Astrocyte of the hippocampus (primary cell): Measurements from ENCODE around the gene RAB11A.

Experiments used
- DNase-seq: peaks from one replicate; pipeline ENCODE4 v3.0.0; 2011; ENCODE audit warnings: low read depth, low spot score

The RAB11A gene

GRCh38 chr15:65885668-65886218 is 16.5 kb downstream of the RAB11A start:
- peak; percentile 7 for DNase-seq

DNA sequence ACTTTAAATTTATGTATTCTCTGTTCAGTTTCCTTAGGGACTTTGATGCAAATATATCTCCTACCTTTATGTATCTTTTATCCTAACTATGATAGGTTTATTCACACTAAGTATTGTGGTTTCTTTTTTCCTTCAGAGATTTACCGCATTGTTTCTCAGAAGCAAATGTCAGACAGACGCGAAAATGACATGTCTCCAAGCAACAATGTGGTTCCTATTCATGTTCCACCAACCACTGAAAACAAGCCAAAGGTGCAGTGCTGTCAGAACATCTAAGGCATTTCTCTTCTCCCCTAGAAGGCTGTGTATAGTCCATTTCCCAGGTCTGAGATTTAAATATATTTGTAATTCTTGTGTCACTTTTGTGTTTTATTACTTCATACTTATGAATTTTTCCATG is 18.3 kb downstream of the RAB11A start:
- no peak for DNase-seq

DNA sequence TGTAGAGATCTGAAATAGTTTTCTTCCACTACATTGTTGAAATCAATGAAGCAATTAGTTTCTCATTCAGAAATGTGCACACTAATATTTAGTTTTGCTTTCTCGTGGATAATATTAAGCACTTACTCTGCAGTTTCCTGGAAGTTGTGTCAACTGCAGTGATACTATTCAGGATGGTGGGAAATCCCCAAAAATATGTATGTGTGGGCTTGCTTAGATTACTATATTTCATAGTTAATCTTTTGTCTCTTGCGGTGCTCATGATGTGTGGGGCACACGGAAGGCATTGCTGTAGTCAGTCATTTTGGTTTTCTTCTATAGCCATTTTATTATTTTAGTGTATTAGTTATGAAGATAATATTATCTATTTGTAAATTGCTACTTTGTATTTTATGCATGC is 19.7 kb downstream of the RAB11A start:
- DNase-seq, result no peak

- no peak for DNase-seq
Observed at GRCh38 chr15:65893060-65893459, 23.8 kb downstream of the RAB11A start.

DNA sequence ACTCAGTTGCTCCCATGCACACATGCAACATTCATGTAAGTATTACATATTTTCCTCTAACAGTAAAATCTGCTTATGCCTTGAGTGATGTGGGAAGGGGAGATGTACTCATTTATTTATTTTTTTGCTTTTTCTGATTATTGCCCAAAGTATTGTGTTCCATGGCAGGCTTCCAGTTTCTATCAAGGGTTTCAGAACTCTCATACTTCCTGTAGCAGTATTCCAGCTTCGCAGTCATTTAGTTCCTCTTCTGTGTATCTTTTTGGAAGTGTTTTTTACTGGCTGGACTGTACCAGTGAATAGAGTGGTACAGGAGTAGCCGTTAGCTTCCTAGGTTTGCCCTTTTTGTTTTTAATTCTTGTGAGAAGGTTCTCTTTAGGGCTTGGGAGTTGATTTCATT is 26.9 kb downstream of the RAB11A start:
- no peak for DNase-seq

GRCh38 chr15:65900488-65900887 is 31.2 kb downstream of the RAB11A start:
- DNase-seq, result no peak

- no peak for DNase-seq
Observed at GRCh38 chr15:65901336-65901735, 32.0 kb downstream of the RAB11A start.

DNA sequence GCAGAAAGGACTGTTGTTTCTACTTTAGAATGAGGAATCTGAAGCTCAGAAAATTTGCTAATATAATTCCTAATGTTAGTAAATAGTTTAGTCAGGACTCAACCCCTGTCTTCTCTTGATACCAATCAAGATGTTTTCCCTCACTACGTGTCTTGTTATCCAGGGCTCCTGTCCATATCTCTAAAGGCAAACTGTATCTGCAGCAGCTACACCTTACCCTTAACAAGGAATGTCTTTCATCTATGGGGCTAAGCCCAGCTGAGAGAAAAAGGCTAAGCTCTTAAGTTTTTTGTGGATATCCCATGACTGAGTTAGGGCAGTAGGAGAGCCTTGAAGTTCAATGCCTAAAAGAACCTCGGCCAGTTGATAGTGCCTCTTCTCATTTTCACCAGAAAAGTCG is 32.5 kb downstream of the RAB11A start:
- DNase-seq, result no peak

- no peak for DNase-seq
Observed at GRCh38 chr15:65902373-65902772, 33.1 kb downstream of the RAB11A start.

DNA sequence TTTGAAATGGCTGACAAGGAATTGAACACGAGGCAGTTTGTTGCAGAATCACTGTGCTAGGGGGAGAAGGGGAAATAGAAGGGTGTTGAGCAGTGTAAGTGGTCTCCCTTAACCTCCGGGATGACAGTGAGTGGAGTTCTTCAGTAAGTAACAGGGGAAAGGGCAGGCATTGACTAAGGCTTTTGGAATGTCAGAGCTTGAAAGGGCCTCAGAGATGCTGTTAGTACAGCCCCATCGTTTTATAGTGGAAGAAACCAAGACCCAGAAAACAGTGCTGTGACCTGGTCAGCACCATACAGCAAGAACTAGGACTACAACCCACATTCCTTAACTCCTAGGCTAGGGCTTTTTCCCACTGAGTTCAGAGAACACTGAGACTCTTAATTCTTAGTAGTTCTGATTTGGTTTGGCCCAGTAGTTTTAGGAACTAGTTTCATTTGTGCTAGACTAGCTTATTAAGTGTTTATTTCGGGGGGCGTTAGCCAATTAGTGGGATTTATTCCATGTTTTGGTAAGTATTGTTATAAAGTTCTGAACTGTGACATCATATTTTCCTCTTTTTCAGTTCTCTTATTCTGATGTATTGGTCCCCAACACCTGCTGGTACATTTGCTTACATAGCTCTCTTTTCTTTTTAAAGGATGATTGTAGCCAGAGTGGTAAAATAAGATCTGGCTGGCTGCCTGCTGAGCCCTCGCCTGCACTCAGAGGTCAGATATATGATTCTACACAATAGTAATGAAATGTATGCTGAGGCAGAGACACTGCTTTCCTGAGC is 34.2 kb downstream of the RAB11A start:
- peak; percentile 50 for DNase-seq

- no peak for DNase-seq
Observed at GRCh38 chr15:65904301-65904700, 35.0 kb downstream of the RAB11A start.

DNA sequence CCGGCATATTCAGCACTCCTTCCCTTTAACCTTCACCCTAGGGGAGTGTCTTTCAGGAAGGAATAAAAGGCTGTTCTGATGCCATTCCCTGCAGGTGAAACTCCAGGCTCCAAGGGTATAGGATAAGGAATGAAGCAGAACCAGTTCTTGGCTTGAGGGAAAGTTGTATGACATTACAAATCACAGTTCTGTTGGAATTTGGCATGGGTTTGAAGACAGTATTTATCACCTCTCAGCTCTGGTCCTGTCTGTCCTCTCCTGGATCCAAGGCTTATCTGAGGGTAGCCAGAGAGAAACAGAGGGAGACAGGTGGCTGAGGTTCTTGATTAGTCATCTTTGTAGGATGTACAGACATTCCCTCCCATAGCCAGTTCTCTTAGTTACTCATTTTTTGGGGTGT is 37.1 kb downstream of the RAB11A start:
- no peak for DNase-seq

DNA sequence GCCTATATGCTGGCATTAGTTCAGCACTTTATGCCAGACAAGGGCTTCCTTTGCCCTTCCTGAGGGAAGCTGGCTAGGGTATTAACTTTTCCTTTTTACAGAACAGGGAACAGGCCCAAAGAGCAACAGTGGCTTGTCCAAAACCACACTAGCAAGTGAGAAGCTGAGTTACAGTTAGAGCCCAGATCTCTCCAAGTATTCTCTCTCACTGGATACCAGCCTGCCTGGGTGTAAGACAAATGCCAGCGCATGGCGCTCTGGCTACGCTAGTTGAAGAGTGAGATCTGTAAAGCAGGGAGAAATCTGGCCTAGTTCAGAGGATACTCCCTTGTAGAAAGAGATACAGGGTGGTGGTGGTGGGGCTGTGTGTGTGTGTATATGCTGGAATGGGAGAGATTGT is 38.4 kb downstream of the RAB11A start:
- DNase-seq, result no peak

GRCh38 chr15:65908876-65909275 is 39.6 kb downstream of the RAB11A start:
- DNase-seq, result no peak

GRCh38 chr15:65909831-65910230 is 40.5 kb downstream of the RAB11A start:
- DNase-seq, result no peak

GRCh38 chr15:65910341-65910740 is 41.0 kb downstream of the RAB11A start:
- DNase-seq, result no peak

GRCh38 chr15:65912235-65912634 is 42.9 kb downstream of the RAB11A start:
- DNase-seq, result no peak

DNA sequence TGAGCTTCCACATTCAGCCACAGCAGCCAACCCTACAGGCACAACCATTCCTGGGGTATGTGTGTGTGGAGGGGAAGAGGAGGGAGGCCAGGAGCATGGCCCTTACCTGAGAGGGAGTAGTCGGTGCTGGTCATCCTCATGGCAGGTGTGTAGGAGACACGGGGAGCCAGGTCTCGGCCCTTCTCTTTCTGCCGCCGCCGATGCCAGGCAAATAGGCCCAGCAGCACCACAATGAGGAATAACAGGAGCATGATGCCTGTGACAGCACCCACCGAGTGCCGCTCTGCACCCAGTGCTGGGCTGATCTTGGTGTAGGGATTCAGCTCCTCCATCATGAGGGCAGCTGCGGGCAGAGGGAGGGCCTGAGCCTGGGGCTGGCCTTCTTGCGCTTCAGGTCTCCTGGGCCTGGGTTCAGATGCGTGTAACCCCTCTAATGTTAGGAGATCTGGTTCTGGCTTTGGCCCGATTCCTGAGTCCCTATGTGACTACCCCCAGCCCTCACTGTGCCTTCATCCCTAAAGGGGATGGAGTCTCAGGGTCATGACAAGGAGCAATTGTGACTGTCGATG is 44.4 kb downstream of the RAB11A start:
- no peak for DNase-seq

DNA sequence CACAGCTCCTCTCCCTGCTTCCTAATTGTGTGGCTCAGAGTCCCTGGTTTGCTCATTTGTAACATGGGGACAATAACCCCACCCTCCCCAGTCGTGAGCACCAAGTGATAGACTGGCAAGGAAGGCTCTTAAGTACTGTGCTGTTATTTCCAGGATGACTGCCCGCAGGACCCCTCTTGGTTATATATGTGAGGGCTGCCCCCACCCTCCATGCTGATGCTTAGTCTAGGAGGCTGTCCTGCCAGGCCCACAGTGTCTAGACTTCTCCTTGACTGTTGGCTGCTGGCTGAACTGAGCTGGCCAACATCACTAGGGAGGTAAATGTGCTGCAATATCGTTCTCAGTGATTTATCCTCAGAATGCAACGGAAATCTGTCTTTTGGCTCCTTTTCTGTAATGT is 45.1 kb downstream of the RAB11A start:
- DNase-seq, result no peak

- no peak for DNase-seq
Observed at GRCh38 chr15:65914981-65915925, 46.0 kb downstream of the RAB11A start.

GRCh38 chr15:65916041-65916663 is 46.9 kb downstream of the RAB11A start:
- no peak for DNase-seq
